Activated naive CD4-positive, alpha-beta T cell treated with anti-CD3 and anti-CD28 coated beads, Interleukin-2, amount 10 ng/mL, durations not matched to agents 7 days and 5 days (primary cell): ENCODE data around the gene TMEM61.

Experiments used
- CTCF ChIA-PET: fragments of 350-600 bp; sonication (Branson Sonifier 250); formaldehyde crosslinking; loops from one replicate; lab custom pipeline; 2021; ENCODE audit warnings: antibody characterized with exemption; lab: Charles Lee
- DNase-seq: peaks from one replicate; pipeline ENCODE4 v3.0.0-alpha.2; 2020
- H3K27ac Mint-ChIP-seq: one replicate; pipeline ENCODE4 v1.8.0; 2021; ENCODE audit warnings: mild to moderate bottlenecking, moderate library complexity, mixed read lengths
- H3K27me3 Mint-ChIP-seq: one replicate; pipeline ENCODE4 v1.8.0; 2021; ENCODE audit warnings: mild to moderate bottlenecking, mixed read lengths
- H3K36me3 Mint-ChIP-seq: one replicate; pipeline ENCODE4 v1.8.0; 2021; ENCODE audit warnings: mixed read lengths
- H3K4me1 Mint-ChIP-seq: one replicate; pipeline ENCODE4 v1.8.0; 2021; ENCODE audit warnings: mixed read lengths
- H3K4me3 Mint-ChIP-seq: one replicate; pipeline ENCODE4 v1.8.0; 2021; ENCODE audit warnings: mild to moderate bottlenecking, moderate library complexity, mixed read lengths
- H3K9me3 Mint-ChIP-seq: one replicate; pipeline ENCODE4 v1.8.0; 2021; ENCODE audit warnings: mixed read lengths

TMEM61 gene

GRCh38 chr1:54995013-54995760, 14.8 kb downstream of the TMEM61 start:
- no peak overlapping the region for H3K27ac Mint-ChIP-seq
- H3K9me3 Mint-ChIP-seq, result no peaks in the 10 kb centered on the region
- H3K4me1 Mint-ChIP-seq, result peaks cover 29% of the 10 kb centered on the region
- CTCF ChIA-PET, result interaction anchor here (1.0 to 5.5 kb wide), 5 partner anchors 10 to 50 kb away, joined by 3 to 95 read pairs (median 8); no protein-coding TSS in a partner anchor
- no peaks in the 10 kb centered on the region for H3K36me3 Mint-ChIP-seq
- no peak overlapping the region for H3K4me3 Mint-ChIP-seq
- no peak for DNase-seq
- H3K27me3 Mint-ChIP-seq, result peaks cover 61% of the 10 kb centered on the region

- CTCF ChIA-PET, result interaction anchor here (0.6 to 5.5 kb wide), 10 partner anchors 8 to 55 kb away, joined by 3 to 95 read pairs (median 6); no protein-coding TSS in a partner anchor
- Mint-ChIP-seq H3K27ac (peak overlapping the region; percentile 77), H3K4me1 (peaks cover 29% of the 10 kb centered on the region), H3K36me3 (no peaks in the 10 kb centered on the region), H3K27me3 (peaks cover 61% of the 10 kb centered on the region), H3K9me3 (no peaks in the 10 kb centered on the region), H3K4me3 (no peak overlapping the region)
- DNase-seq, result peak; percentile 66
These were observed 15.4 kb downstream of the TMEM61 start for GRCh38 chr1:54995835-54996234.

- H3K9me3 Mint-ChIP-seq, result no peaks in the 10 kb centered on the region
- H3K4me1 Mint-ChIP-seq, result peaks cover 29% of the 10 kb centered on the region
- no peaks in the 10 kb centered on the region for H3K36me3 Mint-ChIP-seq
- DNase-seq, result peak; percentile 82
- H3K27ac Mint-ChIP-seq, result peak overlapping the region; percentile 2
- CTCF ChIA-PET, result interaction anchor here (0.6 to 5.5 kb wide), 12 partner anchors 9 to 683 kb away, joined by 3 to 95 read pairs (median 4); no protein-coding TSS in a partner anchor
- no peak overlapping the region for H3K4me3 Mint-ChIP-seq
- H3K27me3 Mint-ChIP-seq, result peaks cover 61% of the 10 kb centered on the region
These were observed 16.0 kb downstream of the TMEM61 start for GRCh38 chr1:54996359-54996868.

GRCh38 chr1:54996869-54997710, 16.7 kb downstream of the TMEM61 start:
- Mint-ChIP-seq H3K9me3 (no peaks in the 10 kb centered on the region), H3K36me3 (no peaks in the 10 kb centered on the region), H3K4me1 (peaks cover 29% of the 10 kb centered on the region), H3K4me3 (no peak overlapping the region), H3K27ac (no peak overlapping the region), H3K27me3 (peaks cover 61% of the 10 kb centered on the region)
- CTCF ChIA-PET, result interaction anchor here (0.7 to 5.5 kb wide), 10 partner anchors 9 to 683 kb away, joined by 3 to 95 read pairs (median 6); no protein-coding TSS in a partner anchor
- no peak for DNase-seq

GRCh38 chr1:54997711-54997986, 17.2 kb downstream of the TMEM61 start:
- no peaks in the 10 kb centered on the region for H3K36me3 Mint-ChIP-seq
- DNase-seq, result no peak
- H3K27ac Mint-ChIP-seq, result no peak overlapping the region
- H3K4me1 Mint-ChIP-seq, result peaks cover 29% of the 10 kb centered on the region
- CTCF ChIA-PET, result interaction anchor here (2.3 to 5.5 kb wide), 3 partner anchors 40 to 51 kb away, joined by 9 to 95 read pairs (median 79); no protein-coding TSS in a partner anchor
- H3K27me3 Mint-ChIP-seq, result peaks cover 61% of the 10 kb centered on the region
- H3K9me3 Mint-ChIP-seq, result no peaks in the 10 kb centered on the region
- H3K4me3 Mint-ChIP-seq, result no peak overlapping the region

- no peak overlapping the region for H3K4me3 Mint-ChIP-seq
- CTCF ChIA-PET, result interaction anchor here (2.3 to 5.5 kb wide), 3 partner anchors 41 to 52 kb away, joined by 9 to 95 read pairs (median 79); no protein-coding TSS in a partner anchor
- no peaks in the 10 kb centered on the region for H3K36me3 Mint-ChIP-seq
- peaks cover 29% of the 10 kb centered on the region for H3K4me1 Mint-ChIP-seq
- H3K9me3 Mint-ChIP-seq, result no peaks in the 10 kb centered on the region
- no peak overlapping the region for H3K27ac Mint-ChIP-seq
- DNase-seq, result no peak
- peaks cover 61% of the 10 kb centered on the region for H3K27me3 Mint-ChIP-seq
These were observed 17.7 kb downstream of the TMEM61 start for GRCh38 chr1:54998100-54998499.

GRCh38 chr1:54998677-54999076, 18.2 kb downstream of the TMEM61 start, which contains the start of gene BSND:
BSND (plus strand) TSS chr1:54998933; CDS start chr1:54999187, 254 bp downstream.
- Mint-ChIP-seq H3K4me1 (peaks cover 29% of the 10 kb centered on the region), H3K9me3 (no peaks in the 10 kb centered on the region), H3K36me3 (no peaks in the 10 kb centered on the region), H3K27ac (no peak within 1 kb of the TSS), H3K4me3 (no peak within 1 kb of the TSS), H3K27me3 (peaks cover 61% of the 10 kb centered on the region)
- CTCF ChIA-PET, result interaction anchor here (4.8 to 5.5 kb wide), 2 partner anchors 48 to 52 kb away, joined by 79 to 95 read pairs; no protein-coding TSS in a partner anchor
- DNase-seq, result no peak

GRCh38 chr1:55000110-55001085, 20.0 kb downstream of the TMEM61 start:
- Mint-ChIP-seq H3K4me3 (no peak overlapping the region), H3K9me3 (no peaks in the 10 kb centered on the region), H3K27ac (no peak overlapping the region), H3K36me3 (no peaks in the 10 kb centered on the region), H3K4me1 (peaks cover 20% of the 10 kb centered on the region), H3K27me3 (peaks cover 44% of the 10 kb centered on the region)
- CTCF ChIA-PET, result interaction anchor here (2.9 to 5.5 kb wide), 2 partner anchors 49 to 54 kb away, joined by 11 to 95 read pairs; no protein-coding TSS in a partner anchor
- DNase-seq, result no peak

- Mint-ChIP-seq H3K27ac (no peak overlapping the region), H3K27me3 (peaks cover 35% of the 10 kb centered on the region), H3K4me3 (no peak overlapping the region), H3K4me1 (peaks cover 11% of the 10 kb centered on the region), H3K36me3 (no peaks in the 10 kb centered on the region), H3K9me3 (no peaks in the 10 kb centered on the region)
- CTCF ChIA-PET, result interaction anchor here (1.1 to 2.9 kb wide), 3 partner anchors 50 to 61 kb away, joined by 3 to 11 read pairs (median 4); no protein-coding TSS in a partner anchor
- DNase-seq, result no peak
These were observed 20.9 kb downstream of the TMEM61 start for GRCh38 chr1:55001311-55001710.

GRCh38 chr1:55002686-55003085, 22.3 kb downstream of the TMEM61 start:
- DNase-seq, result no peak
- CTCF ChIA-PET, result interaction anchor here (1.0 to 1.3 kb wide), 3 partner anchors 19 to 63 kb away, joined by 3 read pairs; no protein-coding TSS in a partner anchor
- Mint-ChIP-seq H3K4me3 (no peak overlapping the region), H3K36me3 (no peaks in the 10 kb centered on the region), H3K27ac (no peak overlapping the region), H3K4me1 (no peaks in the 10 kb centered on the region), H3K27me3 (peaks cover 21% of the 10 kb centered on the region), H3K9me3 (no peaks in the 10 kb centered on the region)

GRCh38 chr1:55005351-55006140, 25.1 kb downstream of the TMEM61 start:
- no peaks in the 10 kb centered on the region for H3K36me3 Mint-ChIP-seq
- H3K27me3 Mint-ChIP-seq, result peaks cover 6% of the 10 kb centered on the region
- CTCF ChIA-PET, result interaction anchor here (0.7 to 1.1 kb wide), 2 partner anchors 9 to 60 kb away, joined by 4 read pairs; no protein-coding TSS in a partner anchor
- no peak overlapping the region for H3K27ac Mint-ChIP-seq
- H3K4me3 Mint-ChIP-seq, result no peak overlapping the region
- H3K4me1 Mint-ChIP-seq, result no peaks in the 10 kb centered on the region
- DNase-seq, result no peak
- no peaks in the 10 kb centered on the region for H3K9me3 Mint-ChIP-seq

- peaks cover 6% of the 10 kb centered on the region for H3K27me3 Mint-ChIP-seq
- H3K4me3 Mint-ChIP-seq, result no peak overlapping the region
- no peaks in the 10 kb centered on the region for H3K36me3 Mint-ChIP-seq
- no peak overlapping the region for H3K27ac Mint-ChIP-seq
- no peaks in the 10 kb centered on the region for H3K9me3 Mint-ChIP-seq
- H3K4me1 Mint-ChIP-seq, result no peaks in the 10 kb centered on the region
- no peak for DNase-seq
- CTCF ChIA-PET, result interaction anchor here (0.6 kb wide), 1 partner anchor 56 kb away, joined by 3 read pairs; no protein-coding TSS in a partner anchor
These were observed 26.5 kb downstream of the TMEM61 start for GRCh38 chr1:55006931-55007330.
